MM.1S (cell line): Measurements from ENCODE around the gene STARD10.

Experiments
- DNase-seq: peaks from one replicate; pipeline ENCODE4 v3.0.0-alpha.2; 2015
- H2AFZ ChIP-seq: fragments of 300-600 bp; sonication (generic); 2 replicates; pipeline ENCODE4 v1.6.0; 2016; ENCODE audit warnings: antibody characterized with exemption, low read length
- H3F3A ChIP-seq: fragments of 300-600 bp; sonication (generic); 2 replicates; pipeline ENCODE4 v1.6.1; 2016; ENCODE audit warnings: mild to moderate bottlenecking, antibody characterized with exemption, low read length, moderate library complexity, mixed read lengths; ENCODE audit not compliant: insufficient read depth
- H3K27ac ChIP-seq: fragments of 300-600 bp; sonication (generic); 2 replicates; pipeline ENCODE4 v1.5.1; 2016; ENCODE audit warnings: mild to moderate bottlenecking, low read length
- H3K27me3 ChIP-seq: fragments of 300-600 bp; sonication (generic); replicated peaks from 2 replicates; pipeline ENCODE4 v1.6.0; 2016; ENCODE audit warnings: low read length; ENCODE audit not compliant: insufficient read depth
- H3K36me3 ChIP-seq: fragments of 300-600 bp; sonication (generic); replicated peaks from 2 replicates; pipeline ENCODE4 v1.6.1; 2016; ENCODE audit warnings: mild to moderate bottlenecking, low read length, mixed read lengths; ENCODE audit not compliant: insufficient read depth
- H3K4me1 ChIP-seq: fragments of 300-600 bp; sonication (generic); 2 replicates; pipeline ENCODE4 v1.6.1; 2016; ENCODE audit warnings: low read length, mixed read lengths
- H3K4me2 ChIP-seq: fragments of 300-600 bp; sonication (generic); 2 replicates; pipeline ENCODE4 v1.6.0; 2016; ENCODE audit warnings: low read depth, low read length
- H3K4me3 ChIP-seq: fragments of 300-600 bp; sonication (generic); 2 replicates; pipeline ENCODE4 v1.5.1; 2016; ENCODE audit warnings: low read length, mixed read lengths
- H3K79me2 ChIP-seq: fragments of 300-600 bp; sonication (generic); 2 replicates; pipeline ENCODE4 v1.6.1; 2016; ENCODE audit warnings: mixed run types, low read length, mixed read lengths
- H3K9ac ChIP-seq: fragments of 300-600 bp; sonication (generic); 2 replicates; pipeline ENCODE4 v1.6.1; 2016; ENCODE audit warnings: low read length, mixed read lengths
- H3K9me2 ChIP-seq: fragments of 300-600 bp; sonication (generic); replicated peaks from 2 replicates; pipeline ENCODE4 v1.6.1; 2016; ENCODE audit warnings: mild to moderate bottlenecking, low read length, mixed read lengths; ENCODE audit not compliant: insufficient read depth
- H3K9me3 ChIP-seq: fragments of 300-600 bp; sonication (generic); replicated peaks from 2 replicates; pipeline ENCODE4 v1.6.1; 2016; ENCODE audit warnings: mild to moderate bottlenecking, low read length, mixed read lengths; ENCODE audit not compliant: insufficient read depth
- H4K20me1 ChIP-seq: fragments of 300-600 bp; sonication (generic); 2 replicates; pipeline ENCODE4 v1.6.1; 2016; ENCODE audit warnings: mild to moderate bottlenecking, low read length, moderate library complexity, mixed read lengths; ENCODE audit not compliant: insufficient read depth
- EZH2 ChIP-seq: fragments of 300-600 bp; sonication (generic); optimal IDR thresholded peaks from 2 replicates; pipeline ENCODE3; 2017; ENCODE audit warnings: low read depth, mild to moderate bottlenecking, antibody characterized with exemption, low read length, mixed read lengths
- EZH2phosphoT487 ChIP-seq: fragments of 300-600 bp; sonication (generic); IDR thresholded peaks from 2 replicates; pipeline ENCODE4 v1.6.1; 2018; ENCODE audit warnings: antibody characterized with exemption, low read length
- TF ChIP-seq, protein P1 (sequence below): fragments of 300-600 bp; sonication (generic); IDR thresholded peaks from 2 replicates; pipeline ENCODE4 v1.5.1; 2016; ENCODE audit warnings: antibody characterized with exemption, low read length, mixed read lengths

The STARD10 gene

DNA sequence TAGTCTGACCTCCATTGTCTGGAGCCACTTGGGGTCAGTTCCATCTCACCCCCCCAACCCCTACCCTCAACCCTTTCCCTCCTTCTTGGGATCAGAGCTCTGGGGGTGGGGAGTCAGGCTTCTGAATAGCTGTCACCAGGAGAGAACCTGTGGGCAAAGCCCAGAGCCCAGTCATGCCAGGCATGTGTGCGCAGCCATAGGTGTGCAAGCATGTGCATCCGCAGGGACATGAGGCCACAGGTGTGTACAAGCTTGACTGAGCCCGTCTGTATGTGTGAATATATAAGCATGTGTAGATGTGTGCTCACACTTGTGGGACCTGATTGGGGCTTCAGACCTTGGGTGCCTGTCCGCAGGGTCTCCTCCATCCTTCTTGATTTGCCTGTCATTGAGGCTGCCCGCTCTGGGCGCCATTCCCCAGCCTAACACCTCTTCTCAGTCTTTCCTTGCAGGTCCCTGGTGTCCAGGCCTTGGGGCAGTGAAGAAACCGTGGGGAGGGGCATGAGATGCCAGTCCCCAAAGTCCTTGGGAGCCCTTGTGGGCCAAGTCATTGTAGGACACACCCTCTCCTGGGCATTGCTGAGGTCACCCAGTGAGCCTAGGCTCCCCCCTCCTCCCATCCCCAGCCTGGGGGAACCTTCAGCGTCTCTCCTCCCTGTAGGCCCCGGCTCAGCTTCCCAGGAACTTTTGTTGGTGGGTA is 29.4 kb upstream of the STARD10 start:
- Histone ChIP-seq H3K4me2 (no peak overlapping the region), H3K27me3 (no peaks in the 10 kb centered on the region), H3K9me2 (no peaks in the 10 kb centered on the region), H4K20me1 (no peaks in the 10 kb centered on the region), H3K27ac (no peak overlapping the region), H2AFZ (no peak overlapping the region), H3F3A (peaks cover 14% of the 10 kb centered on the region), H3K4me3 (no peak overlapping the region), H3K79me2 (peaks cover 15% of the 10 kb centered on the region), H3K9me3 (no peaks in the 10 kb centered on the region), H3K4me1 (peaks cover 11% of the 10 kb centered on the region), H3K9ac (no peak overlapping the region), H3K36me3 (no peaks in the 10 kb centered on the region)
- peak; percentile 3 for DNase-seq
- TF ChIP-seq, protein P1, sequence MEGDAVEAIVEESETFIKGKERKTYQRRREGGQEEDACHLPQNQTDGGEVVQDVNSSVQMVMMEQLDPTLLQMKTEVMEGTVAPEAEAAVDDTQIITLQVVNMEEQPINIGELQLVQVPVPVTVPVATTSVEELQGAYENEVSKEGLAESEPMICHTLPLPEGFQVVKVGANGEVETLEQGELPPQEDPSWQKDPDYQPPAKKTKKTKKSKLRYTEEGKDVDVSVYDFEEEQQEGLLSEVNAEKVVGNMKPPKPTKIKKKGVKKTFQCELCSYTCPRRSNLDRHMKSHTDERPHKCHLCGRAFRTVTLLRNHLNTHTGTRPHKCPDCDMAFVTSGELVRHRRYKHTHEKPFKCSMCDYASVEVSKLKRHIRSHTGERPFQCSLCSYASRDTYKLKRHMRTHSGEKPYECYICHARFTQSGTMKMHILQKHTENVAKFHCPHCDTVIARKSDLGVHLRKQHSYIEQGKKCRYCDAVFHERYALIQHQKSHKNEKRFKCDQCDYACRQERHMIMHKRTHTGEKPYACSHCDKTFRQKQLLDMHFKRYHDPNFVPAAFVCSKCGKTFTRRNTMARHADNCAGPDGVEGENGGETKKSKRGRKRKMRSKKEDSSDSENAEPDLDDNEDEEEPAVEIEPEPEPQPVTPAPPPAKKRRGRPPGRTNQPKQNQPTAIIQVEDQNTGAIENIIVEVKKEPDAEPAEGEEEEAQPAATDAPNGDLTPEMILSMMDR = no peak
- TF ChIP-seq EZH2phosphoT487 (no peak), EZH2 (no peak)

DNA sequence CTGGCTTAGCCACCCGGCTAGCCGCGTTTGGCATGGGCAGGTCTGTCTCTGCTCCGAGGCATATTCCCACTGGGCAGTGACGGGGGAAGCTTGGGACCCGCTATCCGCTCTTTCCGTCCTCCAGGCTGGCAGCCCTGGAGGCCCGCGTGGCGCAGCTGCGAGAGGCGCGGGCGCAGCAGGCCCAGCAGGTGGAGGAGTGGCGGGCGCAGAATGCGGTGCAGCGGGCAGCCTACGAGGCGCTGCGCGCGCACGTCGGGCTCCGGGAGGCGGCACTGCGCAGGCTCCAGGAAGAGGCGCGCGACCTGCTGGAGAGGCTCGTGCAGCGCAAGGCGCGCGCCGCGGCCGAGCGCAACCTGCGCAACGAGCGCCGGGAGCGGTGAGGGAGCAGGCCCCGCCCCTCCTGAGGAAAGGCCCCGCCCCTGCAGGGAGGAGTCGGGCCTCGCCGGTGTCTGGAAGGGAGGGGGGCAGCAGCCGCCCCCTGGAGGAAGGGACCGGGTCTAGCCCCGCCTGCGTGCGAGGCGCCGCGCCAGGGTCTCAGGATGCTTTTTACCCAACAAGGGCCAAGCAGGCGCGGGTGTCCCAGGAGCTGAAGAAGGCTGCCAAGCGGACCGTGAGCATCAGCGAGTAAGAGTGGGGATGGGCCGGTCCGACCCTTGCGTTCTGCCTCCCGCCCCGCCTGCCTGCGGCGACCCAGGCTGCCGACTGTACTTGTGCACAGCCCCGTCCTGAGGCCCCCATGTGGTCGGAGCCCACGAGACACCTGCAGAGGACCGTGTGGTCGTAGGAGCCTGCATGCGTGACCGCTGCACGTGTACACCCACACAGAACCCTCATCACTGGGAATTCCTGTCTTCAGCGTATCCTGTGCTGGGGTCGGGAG is 28.3 kb upstream of the STARD10 start:
- Histone ChIP-seq H4K20me1 (no peaks in the 10 kb centered on the region), H3K27ac (no peak overlapping the region), H3K4me2 (peak overlapping the region; percentile 49), H3K36me3 (no peaks in the 10 kb centered on the region), H3K9me2 (no peaks in the 10 kb centered on the region), H3K4me1 (peaks cover 1% of the 10 kb centered on the region), H2AFZ (no peak overlapping the region), H3F3A (peaks cover 5% of the 10 kb centered on the region), H3K9ac (no peak overlapping the region; the same call in 1 of the 2 replicates), H3K27me3 (no peaks in the 10 kb centered on the region), H3K9me3 (no peaks in the 10 kb centered on the region), H3K79me2 (peaks cover 19% of the 10 kb centered on the region), H3K4me3 (no peak overlapping the region)
- TF ChIP-seq EZH2phosphoT487 (no peak), EZH2 (no peak)
- TF ChIP-seq, protein P1 = no peak
- peak; percentile 87 for DNase-seq

- Histone ChIP-seq H3F3A (no peaks in the 10 kb centered on the region; the same call in none of the 2 replicates), H2AFZ (no peak overlapping the region), H3K9me3 (no peaks in the 10 kb centered on the region), H3K36me3 (no peaks in the 10 kb centered on the region), H3K27me3 (no peaks in the 10 kb centered on the region), H4K20me1 (no peaks in the 10 kb centered on the region), H3K27ac (no peak overlapping the region), H3K4me3 (no peak overlapping the region), H3K79me2 (peaks cover 23% of the 10 kb centered on the region), H3K4me1 (peaks cover 2% of the 10 kb centered on the region; the same call in 1 of the 2 replicates), H3K9me2 (no peaks in the 10 kb centered on the region), H3K9ac (no peak overlapping the region; the same call in 1 of the 2 replicates), H3K4me2 (peak overlapping the region; percentile 29)
- DNase-seq = no peak
- TF ChIP-seq EZH2phosphoT487 = no peak
Observed at GRCh38 chr11:72821221-72821919, 27.5 kb upstream of the STARD10 start.
